Fibroblast of villous mesenchyme (primary cell): ENCODE results near the gene MICAL2. TPM values are rescaled to one million over a fixed set of nuclear protein-coding genes. Genes with fewer than 3 reads are reported as not detected.

ENCODE experiments used
- DNase-seq: peaks from one replicate; pipeline ENCODE4 v3.0.0-alpha.2; 2010; ENCODE audit warnings: low read depth
- H3K4me3 ChIP-seq: 2 replicates; pipeline ENCODE4 v1.5.1; 2011; ENCODE audit warnings: low read depth, mild to moderate bottlenecking, low read length
- CTCF ChIP-seq: IDR thresholded peaks from 2 replicates; pipeline ENCODE4 v1.5.1; 2012; ENCODE audit warnings: low read depth, mild to moderate bottlenecking, low read length; ENCODE audit not compliant: insufficient read depth
- total RNA-seq: library from RNA; depleted of rRNA; stranded (reverse); fragments of >200 nt; gene quantifications from 2 replicates; pipeline ENCODE4 v1.2.3, GENCODE V29; 2012

MICAL2 gene
- total RNA-seq, 1 donor: 164 TPM

- H3K4me3 ChIP-seq: no peak overlapping the region
- TF ChIP-seq CTCF: no peak
- no peak for DNase-seq
Observed at GRCh38 chr11:12134236-12134585, 23.8 kb downstream of the MICAL2 start.

DNA sequence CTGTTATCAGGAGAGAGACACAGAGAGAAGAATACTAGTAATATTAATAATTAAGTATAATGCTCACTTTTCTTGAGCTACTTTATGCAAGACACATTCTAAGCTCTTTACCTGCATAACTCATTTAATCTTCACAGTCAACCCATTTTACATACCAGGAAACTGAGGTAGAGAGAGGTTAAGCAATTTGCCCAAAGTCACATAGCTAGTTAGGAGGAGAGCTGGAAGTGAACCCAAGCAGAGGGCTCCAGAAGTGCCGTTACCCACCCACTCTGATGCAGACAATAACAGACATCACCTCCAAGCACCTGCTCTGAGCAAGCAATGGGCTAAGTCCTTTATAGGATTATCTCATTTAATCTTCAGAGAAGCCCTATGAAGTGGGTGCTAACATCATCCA lies 24.8 kb downstream of the MICAL2 start:
- DNase-seq: no peak
- H3K4me3 ChIP-seq: no peak overlapping the region
- TF ChIP-seq CTCF: no peak

GRCh38 chr11:12137005-12137690 lies 26.8 kb downstream of the MICAL2 start:
- no peak for DNase-seq
- no peak for TF ChIP-seq CTCF
- no peak overlapping the region for H3K4me3 ChIP-seq

GRCh38 chr11:12137938-12138731 lies 27.7 kb downstream of the MICAL2 start:
- peak; percentile 85 for DNase-seq
- no peak overlapping the region for H3K4me3 ChIP-seq
- TF ChIP-seq CTCF: no peak

DNA sequence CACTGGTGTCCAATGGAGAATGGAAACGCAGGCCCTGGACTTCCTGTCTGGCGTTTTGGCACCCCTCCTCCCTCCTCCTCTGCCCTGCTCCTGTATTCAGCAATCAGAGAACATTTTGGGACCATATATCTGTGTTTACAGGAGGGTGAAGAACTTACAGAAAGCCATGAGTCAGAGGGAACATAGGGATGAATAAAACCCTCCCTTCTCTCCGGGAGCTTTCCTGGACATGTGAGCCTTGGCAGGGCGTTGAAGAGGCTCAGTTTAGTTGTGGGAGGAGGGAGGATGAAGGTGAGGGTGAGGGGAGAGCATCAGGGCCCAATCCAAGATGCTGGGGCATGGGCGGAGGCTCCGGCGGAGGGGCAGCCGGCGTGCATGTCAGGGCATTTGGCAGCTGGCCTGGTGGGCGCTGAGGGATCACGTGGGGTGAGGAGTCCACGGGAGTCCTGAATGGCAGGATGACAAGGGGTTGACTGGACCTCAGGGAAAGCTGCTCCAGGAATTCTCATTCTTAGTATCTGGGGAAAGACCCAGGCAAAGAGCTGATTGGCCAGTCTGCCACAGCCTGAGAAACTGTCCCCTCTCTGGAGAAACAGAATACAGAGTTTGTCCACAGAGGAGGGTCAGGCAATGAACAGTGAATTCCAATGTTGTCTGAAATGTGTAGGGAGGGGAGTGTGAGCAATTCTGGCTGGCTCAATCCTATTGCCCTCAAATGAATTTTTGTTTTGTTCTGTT lies 28.9 kb downstream of the MICAL2 start:
- no peak overlapping the region for H3K4me3 ChIP-seq
- DNase-seq: peak; percentile 94
- TF ChIP-seq CTCF: no peak

DNA sequence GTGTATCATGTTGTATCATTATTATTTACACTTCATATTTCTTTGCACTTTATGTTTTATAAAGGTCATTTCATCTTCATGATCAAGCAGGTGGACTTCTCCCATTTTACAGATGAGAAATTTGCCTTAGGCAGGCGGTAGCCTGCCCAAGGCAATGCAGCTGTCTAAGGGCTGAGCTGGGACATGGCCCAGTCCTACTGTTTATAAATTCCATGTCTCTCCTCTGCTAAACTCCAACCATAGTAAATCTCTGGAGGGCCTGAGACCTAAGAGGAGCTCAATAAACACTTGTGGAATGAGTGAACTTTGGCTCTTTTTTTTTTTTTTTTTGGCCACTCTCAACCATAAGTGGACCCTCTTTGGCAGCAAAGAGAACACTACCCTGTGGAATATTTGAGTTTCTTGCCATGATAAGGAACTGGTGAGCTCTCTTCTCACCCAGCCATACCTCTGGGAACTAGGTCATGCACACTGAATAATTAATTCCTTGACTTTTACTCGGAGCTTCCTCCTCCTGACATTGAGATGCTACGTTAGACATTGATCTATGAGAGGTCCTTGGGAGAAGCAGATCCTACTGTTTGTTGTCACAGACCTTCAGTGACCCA lies 29.9 kb downstream of the MICAL2 start:
- H3K4me3 ChIP-seq: no peak overlapping the region
- TF ChIP-seq CTCF: no peak
- peak; percentile 75 for DNase-seq
